Transverse colon (tissue), 3 donors: Measurements from ENCODE around the gene SHB.

Experiments used
- EP300 ChIP-seq: sonication (generic); formaldehyde crosslinking; IDR thresholded peaks from one replicate; pipeline ENCODE4 v1.6.1; 2017; ENCODE audit warnings: antibody characterized with exemption, low read depth
- POLR2A ChIP-seq: fragments of 450-650 bp; IDR thresholded peaks from one replicate; pipeline ENCODE4 v1.6.1; 2016; ENCODE audit warnings: antibody characterized with exemption, mild to moderate bottlenecking, moderate library complexity
- POLR2AphosphoS5 ChIP-seq, 3 donors: sonication (generic); formaldehyde crosslinking; IDR thresholded peaks; one replicate each; pipeline ENCODE4 v1.6.1; 2016; ENCODE audit warnings: antibody characterized with exemption in 3 of 3

GRCh38 chr9:38074441-38074961 is 5.5 kb upstream of the SHB start:
- TF ChIP-seq EP300 (no peak), POLR2AphosphoS5 (IDR thresholded peaks at IDR 0.05) (no peak), POLR2A (no peak)
